NT2/D1 (cell line): ENCODE measurements around the gene C5.

ENCODE experiments used
- SUZ12 ChIP-seq: IDR thresholded peaks from 2 replicates; pipeline ENCODE4 v1.6.1; 2011; ENCODE audit not compliant: insufficient read length, insufficient read depth; ENCODE audit errors: extremely low read depth
- ZNF274 ChIP-seq: IDR thresholded peaks from 2 replicates; pipeline ENCODE4 v1.6.1; 2011; ENCODE audit warnings: mild to moderate bottlenecking, low read depth, low read length

DNA sequence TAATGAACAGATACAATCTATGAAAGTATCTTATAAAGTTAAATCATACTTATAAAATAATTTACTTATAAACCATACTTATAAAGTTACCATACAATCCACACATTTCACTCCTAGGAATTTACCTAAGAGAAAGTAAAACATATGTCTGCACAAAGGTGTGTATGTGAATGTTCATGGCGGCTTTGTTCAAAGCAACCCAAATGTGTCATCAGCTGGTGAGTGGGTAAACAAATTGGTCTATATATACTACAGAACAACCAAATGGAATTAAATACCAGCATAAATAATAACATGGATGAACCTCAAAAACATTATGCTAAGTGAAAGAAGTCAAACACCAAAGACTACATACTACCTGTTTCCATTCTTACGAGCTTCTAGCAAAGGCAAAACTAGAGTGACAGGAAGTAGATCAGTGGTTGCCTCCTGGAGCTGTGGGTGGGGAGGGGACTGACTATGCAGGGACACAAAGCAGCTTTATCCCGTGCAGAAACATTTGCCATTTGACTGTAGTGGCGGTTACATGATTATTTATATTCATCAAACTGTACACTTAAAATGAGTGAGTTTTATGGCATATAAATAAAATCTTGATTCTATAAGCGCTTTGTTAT is 134.1 kb downstream of the C5 start:
- TF ChIP-seq ZNF274 (no peak), SUZ12 (no peak)
